ENCODE data around the gene CDK5RAP3. TPM values are rescaled to one million over a fixed set of nuclear protein-coding genes. Genes with fewer than 3 reads are reported as not detected.
A peak's percentile ranks its signal among the peaks of the same experiment; 100 is the strongest.

The CDK5RAP3 gene
- total and polyA plus RNA-seq, 12 donors, result 42.8 to 733 (median 111) TPM

GRCh38 chr17:47993031-47993564, 22.2 kb downstream of the CDK5RAP3 start:
- Histone ChIP-seq H3K27me3 (no peaks in the 10 kb centered on the region), H3K4me1 (replicated peaks in 1 of 2) (no peaks in the 10 kb centered on the region), H3K36me3 (replicated peaks in 1 of 2) (no peaks in the 10 kb centered on the region), H3K4me3 (no peak overlapping the region), H3K9me3 (replicated peaks in 1 of 3) (no peaks in the 10 kb centered on the region), H3K27ac (peak overlapping the region in 1 of 5 donors; percentile 41)
- 61 to 70% (median 68%) methylated on average over 9 of the region's 9 CpGs for WGBS, 4 donors
- no peak for DNase-seq
- TF ChIP-seq, protein P1, sequence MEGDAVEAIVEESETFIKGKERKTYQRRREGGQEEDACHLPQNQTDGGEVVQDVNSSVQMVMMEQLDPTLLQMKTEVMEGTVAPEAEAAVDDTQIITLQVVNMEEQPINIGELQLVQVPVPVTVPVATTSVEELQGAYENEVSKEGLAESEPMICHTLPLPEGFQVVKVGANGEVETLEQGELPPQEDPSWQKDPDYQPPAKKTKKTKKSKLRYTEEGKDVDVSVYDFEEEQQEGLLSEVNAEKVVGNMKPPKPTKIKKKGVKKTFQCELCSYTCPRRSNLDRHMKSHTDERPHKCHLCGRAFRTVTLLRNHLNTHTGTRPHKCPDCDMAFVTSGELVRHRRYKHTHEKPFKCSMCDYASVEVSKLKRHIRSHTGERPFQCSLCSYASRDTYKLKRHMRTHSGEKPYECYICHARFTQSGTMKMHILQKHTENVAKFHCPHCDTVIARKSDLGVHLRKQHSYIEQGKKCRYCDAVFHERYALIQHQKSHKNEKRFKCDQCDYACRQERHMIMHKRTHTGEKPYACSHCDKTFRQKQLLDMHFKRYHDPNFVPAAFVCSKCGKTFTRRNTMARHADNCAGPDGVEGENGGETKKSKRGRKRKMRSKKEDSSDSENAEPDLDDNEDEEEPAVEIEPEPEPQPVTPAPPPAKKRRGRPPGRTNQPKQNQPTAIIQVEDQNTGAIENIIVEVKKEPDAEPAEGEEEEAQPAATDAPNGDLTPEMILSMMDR (IDR thresholded peaks at IDR 0.05), result no peak
- no peak for TF ChIP-seq POLR2A (IDR thresholded peaks at IDR 0.05)
- intact Hi-C loops (cut with DNase I), result no loop called here

DNA sequence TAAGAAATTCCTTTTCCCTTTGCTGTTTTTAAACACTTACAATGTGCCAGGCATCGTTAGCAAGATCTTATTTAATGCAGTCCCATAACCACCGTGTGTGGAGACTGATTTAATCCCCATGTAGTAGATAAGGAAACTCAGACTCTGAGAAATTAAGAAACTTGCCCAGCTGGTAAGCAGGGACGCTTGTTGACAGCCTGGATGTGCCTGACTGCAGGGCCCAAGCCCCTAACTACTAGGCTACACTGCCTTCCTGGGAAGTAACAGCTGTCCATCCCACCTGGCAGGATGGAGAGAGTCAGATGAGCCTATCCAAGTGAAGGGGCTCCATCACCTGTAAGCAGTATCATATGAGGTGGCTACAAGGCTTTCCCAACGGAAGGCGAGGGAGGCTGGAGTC, 23.1 kb downstream of the CDK5RAP3 start:
- WGBS, 4 donors, result 74 to 91% (median 83%) methylated on average over 5 of the region's 5 CpGs
- no peaks in the 10 kb centered on the region for H3K27me3 ChIP-seq

DNA sequence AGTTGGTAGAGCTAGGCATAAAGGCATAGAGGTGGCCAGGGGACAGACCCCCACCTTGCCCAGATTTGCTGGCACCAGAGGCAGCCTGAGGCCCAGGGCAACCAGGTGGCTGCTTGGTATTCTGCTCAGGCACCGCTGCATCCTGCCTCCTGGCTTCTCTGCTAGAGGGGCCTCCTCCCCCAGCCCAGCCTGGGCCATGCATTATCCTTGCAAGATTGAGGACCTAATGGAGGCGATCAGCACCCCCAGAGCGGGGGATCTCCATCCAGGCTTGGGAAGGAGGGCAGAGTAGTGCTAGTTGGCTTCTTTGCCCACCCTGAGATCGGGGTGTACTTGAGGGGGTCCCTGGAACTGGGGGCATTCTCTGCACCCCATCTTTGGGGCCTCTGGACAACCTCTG, 23.8 kb downstream of the CDK5RAP3 start:
- WGBS, 4 donors, result 83 to 90% (median 87%) methylated on average over 3 to 4 of the region's 4 CpGs
- no peak for DNase-seq
- intact Hi-C loops (cut with DNase I), result no loop called here
- Histone ChIP-seq H3K4me3 (no peak overlapping the region), H3K4me1 (replicated peaks in 1 of 2) (no peaks in the 10 kb centered on the region), H3K27me3 (no peaks in the 10 kb centered on the region), H3K36me3 (replicated peaks in 1 of 2) (no peaks in the 10 kb centered on the region), H3K9me3 (replicated peaks in 1 of 3) (no peaks in the 10 kb centered on the region), H3K27ac (no peak overlapping the region)
- TF ChIP-seq POLR2A (IDR thresholded peaks at IDR 0.05), result no peak
- TF ChIP-seq, protein P1 (IDR thresholded peaks at IDR 0.05), result no peak

More for the DNA sequence above, 23.1 kb downstream of the CDK5RAP3 start:
- Histone ChIP-seq H3K36me3 (replicated peaks in 1 of 2) (no peaks in the 10 kb centered on the region), H3K27ac (no peak overlapping the region), H3K4me3 (no peak overlapping the region), H3K9me3 (replicated peaks in 1 of 3) (no peaks in the 10 kb centered on the region), H3K4me1 (replicated peaks in 1 of 2) (no peaks in the 10 kb centered on the region)
- intact Hi-C loops (cut with DNase I), result no loop called here
- DNase-seq, result no peak
- no peak for TF ChIP-seq POLR2A (IDR thresholded peaks at IDR 0.05)
- TF ChIP-seq, protein P1 (IDR thresholded peaks at IDR 0.05), result no peak

DNA sequence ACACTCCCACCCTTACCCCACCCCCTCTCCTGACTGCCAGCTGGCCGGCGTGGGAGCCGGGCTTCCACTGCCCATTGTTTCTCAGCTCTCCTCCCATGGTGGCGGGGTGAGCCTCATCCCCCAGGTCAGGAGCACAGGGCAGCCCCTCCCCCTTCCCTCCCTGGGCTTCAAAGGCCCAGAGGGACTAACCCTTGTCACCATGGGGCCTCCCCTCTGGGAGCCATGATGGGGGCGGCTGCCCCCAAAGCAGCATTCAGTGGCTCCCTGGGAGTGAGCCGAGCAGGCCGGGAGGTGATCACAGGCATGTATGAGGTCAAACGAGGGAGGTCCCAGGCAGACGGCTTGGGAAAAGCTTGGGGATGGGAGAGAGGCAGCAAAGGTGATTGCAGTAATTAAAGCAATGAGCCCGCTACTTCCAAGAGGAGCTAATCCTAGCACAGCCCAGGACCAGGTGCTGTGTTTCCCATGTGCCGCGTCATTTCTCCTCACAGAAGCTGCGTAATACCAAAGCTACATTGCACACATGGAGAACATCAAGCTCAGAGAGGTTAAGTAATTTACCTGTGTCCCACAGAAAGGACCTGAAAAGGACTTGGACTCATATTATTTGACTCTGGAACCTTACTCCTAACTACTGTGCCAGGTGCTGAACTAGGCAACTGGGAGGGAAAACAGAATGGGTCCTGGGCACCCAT, 24.5 kb downstream of the CDK5RAP3 start:
- Histone ChIP-seq H3K27ac (no peak overlapping the region), H3K9me3 (replicated peaks in 1 of 3) (no peaks in the 10 kb centered on the region), H3K4me3 (no peak overlapping the region), H3K36me3 (replicated peaks in 1 of 2) (no peaks in the 10 kb centered on the region), H3K27me3 (no peaks in the 10 kb centered on the region), H3K4me1 (replicated peaks in 1 of 2) (no peaks in the 10 kb centered on the region)
- 71 to 87% (median 78%) methylated on average over 10 to 13 of the region's 13 CpGs for WGBS, 4 donors
- DNase-seq, result no peak
- intact Hi-C loops (cut with DNase I), result no loop called here
- no peak for TF ChIP-seq POLR2A (IDR thresholded peaks at IDR 0.05)
- TF ChIP-seq, protein P1 (IDR thresholded peaks at IDR 0.05), result no peak
